ENCODE data around the gene CFAP65.
A peak's percentile ranks its signal among the peaks of the same experiment; 100 is the strongest.

Gene CFAP65

DNA sequence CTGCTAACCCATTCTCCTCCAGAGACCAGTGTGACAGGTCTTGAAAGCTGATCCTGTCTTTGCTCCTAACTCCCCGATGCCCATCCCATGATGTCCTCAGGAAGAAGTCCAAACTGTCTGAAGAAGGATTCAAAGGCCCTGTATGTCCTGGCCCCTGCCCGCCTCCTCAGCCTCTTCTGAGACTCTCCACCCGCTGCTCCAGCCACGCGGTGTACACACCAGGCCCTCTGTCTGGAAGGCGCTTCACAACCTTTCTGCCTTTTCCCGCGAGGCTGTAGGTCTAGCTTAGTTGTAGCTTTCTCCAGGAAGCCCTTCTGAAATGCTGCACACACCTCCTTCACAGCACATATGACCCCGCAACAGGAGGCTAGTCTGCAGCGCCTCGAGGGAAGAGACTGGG, 24.6 kb downstream of the CFAP65 start:
- no peak for DNase-seq (ENCODE audit: low spot score)

DNA sequence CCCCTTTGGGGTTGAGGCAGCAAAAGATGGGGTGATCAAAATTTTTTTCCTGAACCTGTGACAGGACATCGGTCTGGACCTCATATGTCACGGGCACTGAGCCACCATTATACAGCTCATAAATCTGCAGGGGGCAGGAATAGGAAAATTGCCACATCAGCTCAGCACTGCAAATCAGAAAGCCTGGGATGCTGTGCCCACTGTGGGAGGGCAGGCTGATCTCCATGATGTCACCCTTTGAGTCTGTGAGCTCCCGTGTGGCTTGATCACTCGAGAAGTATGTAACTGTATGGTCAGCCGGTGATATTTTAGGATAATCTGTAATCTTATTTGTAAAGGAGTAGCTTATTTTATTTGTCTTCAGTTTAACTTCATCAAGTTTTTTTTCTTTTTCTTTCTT, 30.4 kb downstream of the CFAP65 start:
- DNase-seq (ENCODE audit: low spot score) = no peak

DNA sequence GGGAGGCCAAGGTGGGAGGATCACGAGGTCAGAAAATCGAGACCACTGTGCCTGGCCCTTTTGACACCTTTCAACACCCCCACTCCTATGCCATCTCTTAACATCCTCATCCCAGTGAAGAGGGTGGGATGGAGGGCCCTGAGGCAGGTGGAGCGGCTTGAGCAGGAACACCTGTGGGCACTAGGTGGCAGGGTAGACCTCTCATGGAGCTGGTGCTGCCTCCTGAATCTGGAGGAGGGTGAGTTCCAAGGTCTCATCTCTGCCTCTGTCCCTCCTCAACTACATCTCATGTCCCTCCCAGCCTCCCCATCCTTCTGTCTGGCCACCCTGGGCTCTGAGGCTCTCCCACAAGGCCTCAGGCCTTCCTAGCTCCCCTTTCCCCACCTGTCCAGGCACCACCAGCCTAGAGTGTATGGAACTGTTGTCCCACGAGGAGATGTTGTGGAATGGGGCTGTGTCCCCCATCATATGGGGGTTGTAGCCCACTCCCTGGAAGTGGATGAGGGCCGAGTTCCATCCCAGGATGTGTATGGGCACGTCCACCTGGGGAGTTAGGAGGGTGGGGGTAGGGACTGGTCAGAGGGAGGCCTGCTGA, 31.1 kb downstream of the CFAP65 start:
- DNase-seq (ENCODE audit: low spot score) = peak; percentile 4

DNA sequence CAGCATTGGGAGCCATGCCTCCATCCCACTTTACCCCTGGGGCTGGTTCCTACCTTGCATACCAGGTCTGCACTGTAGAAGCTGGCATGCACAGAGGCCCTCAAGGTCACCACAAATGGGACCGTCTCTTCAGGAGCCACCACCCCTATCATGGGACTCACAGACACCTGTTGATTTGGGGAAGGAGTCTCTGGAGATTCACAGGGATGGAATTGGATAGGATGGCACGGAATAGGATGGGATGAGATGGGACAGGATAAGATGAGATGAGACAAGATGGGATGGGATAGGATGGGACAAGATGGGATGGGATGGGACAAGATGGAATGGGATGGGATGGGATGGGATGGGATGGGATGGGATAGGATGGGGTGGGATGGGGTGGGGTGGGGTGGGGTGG, 32.0 kb downstream of the CFAP65 start:
- DNase-seq (ENCODE audit: low spot score) = no peak

DNA sequence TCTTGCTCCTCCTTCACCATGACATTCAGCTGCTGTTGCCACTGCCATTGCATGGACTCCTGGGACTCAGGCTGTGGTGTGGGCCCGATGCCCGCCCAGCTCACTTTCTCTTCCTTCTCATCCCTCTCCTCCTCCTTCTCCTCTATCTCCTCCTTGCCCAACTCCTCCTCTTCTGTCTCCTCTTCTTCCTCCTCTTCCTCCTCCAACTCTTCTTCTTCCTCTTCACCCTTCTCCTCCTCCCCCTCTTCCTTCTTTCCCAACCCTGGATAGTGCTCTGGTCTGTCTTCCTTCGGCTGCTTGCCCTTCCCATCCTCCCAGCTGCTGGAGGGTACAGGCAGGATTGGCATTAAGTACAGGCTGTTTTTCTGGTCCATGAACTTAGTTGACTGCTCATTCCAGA, 37.3 kb downstream of the CFAP65 start:
- DNase-seq (ENCODE audit: low spot score) = no peak

DNA sequence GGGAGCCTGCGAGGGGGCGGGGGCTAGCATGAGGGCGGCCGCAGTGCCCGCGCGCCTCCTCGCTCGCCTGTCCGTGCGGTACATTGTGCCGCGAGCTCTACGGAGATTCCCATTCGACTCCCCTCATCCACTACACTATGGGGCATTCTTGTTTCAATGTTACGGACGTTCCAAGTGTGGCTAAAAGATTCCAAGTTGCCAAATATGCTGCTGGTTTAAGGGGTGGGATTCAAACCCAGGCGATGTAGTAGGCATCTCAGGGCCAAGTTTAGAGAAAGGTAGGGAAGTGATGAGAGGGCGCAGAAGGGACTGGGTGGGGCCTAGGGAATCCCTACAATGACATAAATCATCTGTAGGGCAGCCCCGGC, 38.1 kb downstream of the CFAP65 start:
- no peak for DNase-seq (ENCODE audit: low spot score)

DNA sequence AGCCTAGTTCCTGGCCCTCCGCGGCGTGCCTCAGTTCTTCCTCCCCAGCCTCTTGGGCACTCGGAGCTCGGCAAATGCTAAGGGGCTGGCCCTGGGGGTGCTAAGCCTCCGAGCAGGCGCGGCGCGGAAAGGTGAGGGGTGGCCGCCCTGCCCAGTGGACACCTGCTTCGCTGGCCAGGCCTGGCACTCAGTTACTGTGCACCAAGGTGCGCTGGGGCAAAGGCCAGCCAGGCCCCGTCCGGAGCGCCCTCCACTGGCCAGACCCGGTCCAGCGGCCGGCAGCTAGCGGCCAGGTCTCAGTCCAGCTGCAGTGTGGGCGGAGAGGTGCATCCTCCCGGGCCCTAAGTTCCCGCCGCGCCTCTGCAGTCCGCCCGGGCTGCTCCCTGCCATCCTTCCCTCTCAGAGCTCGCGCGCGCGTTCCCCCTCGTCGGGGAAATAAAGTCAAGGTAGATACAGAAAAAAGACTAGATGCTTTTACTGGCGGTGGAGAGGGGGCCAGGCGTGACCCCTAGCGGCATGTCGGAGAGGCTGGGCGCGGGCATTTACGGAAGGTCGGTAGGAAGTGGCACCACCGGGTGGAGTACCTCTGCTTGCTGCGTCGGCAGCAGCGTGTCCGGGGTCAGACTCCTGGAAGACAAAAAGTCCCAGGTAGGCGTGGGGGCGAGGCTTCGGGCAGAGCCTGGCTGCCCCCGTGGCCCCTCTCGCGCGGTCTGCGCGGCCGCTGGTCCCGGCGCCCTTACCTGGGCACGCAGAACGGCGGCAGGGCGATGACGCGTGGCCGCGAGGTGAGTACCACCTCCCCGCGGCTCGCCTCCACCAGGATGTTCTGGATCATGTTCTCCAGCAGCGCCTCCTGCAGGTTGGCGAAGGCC, 38.7 kb downstream of the CFAP65 start:
- DNase-seq (ENCODE audit: low spot score) = peak; percentile 20

DNA sequence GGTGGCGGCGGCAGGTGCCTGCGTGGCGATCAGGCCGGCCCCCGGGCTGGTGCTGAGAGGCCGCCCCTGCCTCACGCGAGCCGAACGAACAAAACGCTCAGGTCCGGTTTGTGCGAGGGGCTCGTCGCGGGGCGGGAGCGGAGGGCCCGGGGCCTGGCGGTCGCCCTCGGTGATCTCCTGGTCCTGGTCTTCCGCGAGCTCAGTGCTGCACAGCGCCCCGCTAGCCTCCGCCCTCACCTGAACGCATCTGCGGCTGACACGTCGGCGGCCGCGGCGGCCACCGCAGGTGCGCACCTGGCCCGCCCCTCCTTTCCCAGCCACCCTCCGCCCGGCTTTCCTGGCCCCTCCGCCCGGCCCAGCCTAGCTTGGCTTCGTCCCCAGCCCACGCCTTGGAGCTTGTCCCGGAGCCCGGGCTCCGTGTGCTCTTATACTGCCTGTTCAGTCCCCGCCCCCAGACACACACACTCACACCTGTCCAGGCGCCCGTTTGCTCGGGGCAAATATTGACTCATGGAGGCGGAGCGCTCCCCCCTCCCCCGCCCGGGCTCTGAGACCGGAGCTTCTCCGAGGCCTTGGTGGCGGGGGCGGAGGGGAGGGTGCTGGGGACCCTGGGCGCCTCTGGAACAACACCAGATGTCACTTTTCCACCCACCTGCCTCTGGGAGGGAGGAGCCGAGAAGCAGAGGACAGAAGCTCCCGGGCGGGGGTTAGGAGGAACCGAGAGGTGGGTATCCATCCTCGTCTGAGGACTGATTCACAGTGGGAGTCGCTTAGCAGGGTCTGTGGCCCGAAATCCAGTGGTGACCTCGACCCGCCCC, 39.5 kb downstream of the CFAP65 start:
- DNase-seq (ENCODE audit: low spot score) = peak; percentile 19

DNA sequence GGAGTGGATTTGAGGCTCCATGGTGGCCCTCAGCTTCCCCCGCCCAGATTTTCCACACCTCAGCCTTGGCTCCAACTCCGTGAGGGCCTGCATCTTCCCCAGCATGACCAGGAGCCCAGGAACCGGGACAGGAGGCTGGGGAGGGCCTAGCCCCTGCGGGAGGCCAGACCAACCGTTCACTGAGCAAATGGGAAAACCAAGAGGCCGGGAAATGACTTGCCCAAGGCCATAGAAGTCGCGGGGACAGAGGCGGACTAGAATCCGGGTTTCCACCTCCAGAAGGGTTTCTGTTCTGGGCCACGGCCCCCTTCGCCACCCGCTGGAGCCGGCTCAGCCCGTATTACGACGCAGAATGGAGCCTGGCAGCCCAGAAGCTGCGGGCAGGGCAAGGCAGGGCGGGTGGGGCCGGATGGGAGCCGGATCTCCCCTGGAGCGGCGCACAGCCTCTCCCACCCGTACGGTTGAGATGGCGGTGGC, 40.2 kb downstream of the CFAP65 start:
- no peak for DNase-seq (ENCODE audit: low spot score)

DNA sequence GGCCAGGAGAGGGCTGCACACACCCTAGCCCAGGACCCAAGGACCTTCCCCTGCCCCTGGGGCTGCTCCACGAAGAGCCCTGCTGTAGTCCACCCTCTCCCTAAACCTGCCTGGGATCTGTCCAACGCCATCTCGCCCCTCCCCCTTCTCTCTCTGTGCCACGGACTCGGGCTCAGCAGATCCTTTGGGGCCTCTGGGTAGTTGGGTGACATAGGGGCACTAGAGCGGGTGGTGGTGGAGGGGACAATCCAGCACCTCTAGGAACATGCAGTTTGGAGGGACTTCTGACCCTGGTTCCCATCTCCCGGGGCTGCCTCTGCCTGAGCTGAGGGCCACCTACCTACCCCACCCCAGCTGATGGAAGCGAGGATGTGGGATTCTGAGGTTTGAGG, 40.8 kb downstream of the CFAP65 start:
- DNase-seq (ENCODE audit: low spot score) = no peak

DNA sequence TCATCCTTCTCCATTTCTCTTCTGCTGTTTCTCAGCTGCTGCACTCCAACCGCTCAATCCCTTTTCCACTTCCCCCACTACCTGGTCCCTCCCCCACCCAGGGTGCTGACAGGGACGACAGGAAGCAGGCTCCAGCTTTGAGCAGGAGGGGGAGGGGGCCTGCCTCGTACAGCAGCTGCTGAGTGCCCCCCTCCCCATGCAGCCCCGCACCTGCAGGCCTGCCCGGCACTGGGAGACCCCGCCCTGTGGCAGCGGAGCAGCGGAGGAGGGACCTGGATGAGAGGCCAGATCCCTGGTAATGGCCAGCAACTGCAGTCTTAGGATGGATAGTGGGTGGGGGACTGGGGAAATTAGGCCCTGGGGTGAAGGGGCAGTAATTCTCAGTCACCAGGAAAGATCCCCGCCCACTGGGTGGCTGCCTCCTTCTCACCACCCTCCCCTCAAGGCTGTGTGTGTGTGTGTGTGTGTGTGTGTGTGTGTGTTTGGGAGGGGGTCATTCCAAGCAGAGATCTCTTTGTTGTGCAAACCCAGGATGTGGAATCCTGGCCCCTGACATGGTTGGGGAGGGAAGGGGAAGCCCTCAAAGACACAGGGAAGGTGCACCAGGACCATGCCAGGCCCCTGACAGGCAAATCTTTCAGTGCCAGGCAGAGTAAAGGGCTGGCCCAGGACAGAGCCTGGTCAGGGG, 41.3 kb downstream of the CFAP65 start:
- no peak for DNase-seq (ENCODE audit: low spot score)

DNA sequence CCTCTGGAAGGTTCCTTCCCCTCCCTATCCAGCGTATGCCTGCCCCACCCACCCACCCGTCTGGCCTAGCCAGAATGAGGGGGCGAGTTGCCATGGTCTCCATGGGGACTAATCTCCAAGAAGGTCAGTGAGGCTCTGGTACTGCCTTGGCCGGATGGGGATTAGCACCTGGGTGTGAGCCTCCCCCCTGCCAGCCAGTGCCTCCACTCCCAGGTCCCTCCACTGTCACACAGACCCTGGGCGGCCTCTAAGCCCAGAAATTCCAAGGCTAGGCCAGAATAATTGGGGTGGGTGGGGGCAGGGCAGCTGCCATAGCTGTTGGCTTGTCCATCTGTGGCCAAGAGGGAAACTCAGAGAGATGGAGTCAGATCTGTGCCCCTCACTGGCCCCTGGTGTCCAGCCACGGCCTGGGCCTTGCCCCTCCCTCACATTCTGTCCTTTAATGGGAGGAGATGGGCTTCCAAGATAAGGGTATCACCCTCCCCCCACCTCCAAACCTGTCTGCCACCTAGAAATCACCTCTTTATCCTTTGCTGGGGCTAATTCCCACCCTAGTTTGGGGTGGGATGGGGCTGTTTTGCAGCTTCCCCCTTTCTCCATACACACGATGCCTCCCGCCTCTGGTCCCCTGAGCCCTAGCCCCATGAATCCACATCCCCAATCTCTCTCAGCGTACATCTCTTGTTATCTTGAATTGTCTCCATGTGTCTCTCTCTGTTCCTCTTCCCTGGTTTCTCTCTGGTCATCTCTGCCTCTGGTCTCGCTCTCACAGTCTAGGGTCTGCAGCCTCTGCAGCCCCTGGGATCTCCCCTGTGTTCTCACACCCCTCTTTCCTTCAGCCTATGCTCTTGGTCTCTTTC, 42.1 kb downstream of the CFAP65 start:
- no peak for DNase-seq (ENCODE audit: low spot score)

DNA sequence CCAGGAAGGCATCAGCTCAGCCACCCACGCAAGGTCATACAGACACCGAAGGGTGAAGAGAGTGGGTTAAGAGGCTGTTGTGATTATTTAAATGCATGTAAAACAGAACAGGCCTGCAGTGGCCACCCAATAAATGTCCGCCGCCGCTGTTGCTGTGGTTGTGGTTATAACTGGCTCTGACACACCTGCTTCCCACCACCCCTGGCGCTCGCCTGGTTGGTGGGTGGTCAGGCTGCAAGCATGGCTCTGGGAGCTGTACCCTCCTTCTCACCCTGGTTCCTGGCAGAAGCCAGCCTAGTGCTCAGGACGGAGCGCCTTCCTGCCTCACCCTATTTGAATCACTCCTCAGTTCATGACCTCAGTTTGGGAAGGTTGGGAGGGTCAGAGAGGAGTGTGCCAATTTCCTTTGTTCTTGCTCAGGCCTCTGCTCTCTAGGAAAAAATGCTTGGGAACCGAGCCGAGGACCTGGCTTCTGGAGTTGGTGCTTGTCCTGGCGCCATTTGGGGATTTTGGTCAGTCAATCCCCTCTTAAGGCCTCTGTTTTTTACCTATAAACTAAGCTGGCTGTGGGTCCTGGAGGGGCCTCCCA, 42.8 kb downstream of the CFAP65 start:
- DNase-seq (ENCODE audit: low spot score) = no peak

DNA sequence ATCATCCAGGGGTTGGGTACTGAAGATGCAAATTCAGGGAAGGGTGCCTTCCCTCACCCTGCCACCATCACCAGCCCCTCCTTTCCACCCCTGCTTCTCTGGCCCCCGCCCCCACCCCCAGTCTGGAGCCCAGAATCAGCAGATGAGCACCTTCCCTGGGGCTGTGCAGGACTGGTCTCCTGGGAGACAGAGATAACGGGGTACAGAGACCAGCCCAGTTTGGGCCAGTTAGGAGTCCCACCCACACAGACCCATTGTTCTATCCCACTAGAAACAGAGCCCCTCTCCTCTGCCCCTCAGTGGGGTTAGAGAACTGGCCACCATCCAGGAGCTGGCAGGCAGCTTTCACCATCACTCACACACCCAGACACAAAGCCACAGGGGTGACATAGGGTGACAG, 43.6 kb downstream of the CFAP65 start:
- DNase-seq (ENCODE audit: low spot score) = no peak

DNA sequence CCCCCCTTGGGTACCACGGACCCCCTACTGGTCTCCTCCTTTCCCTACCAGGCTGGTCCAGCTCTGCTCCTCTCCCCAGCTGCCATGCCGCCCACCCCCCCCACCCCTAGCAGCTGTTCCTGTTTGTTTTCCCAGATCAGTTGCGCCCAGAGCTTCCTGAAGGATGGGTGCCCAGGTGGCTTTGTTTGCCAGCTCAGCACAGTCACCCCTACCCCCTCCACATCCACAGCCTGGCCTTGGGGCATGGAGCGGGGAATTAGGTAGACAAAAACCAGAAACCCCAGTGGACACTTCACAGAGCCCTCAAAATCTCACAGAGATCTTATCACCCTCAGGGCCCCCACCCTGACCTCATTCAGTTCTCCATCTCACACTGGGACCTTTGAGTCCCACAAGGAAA, 44.4 kb downstream of the CFAP65 start:
- DNase-seq (ENCODE audit: low spot score) = no peak

DNA sequence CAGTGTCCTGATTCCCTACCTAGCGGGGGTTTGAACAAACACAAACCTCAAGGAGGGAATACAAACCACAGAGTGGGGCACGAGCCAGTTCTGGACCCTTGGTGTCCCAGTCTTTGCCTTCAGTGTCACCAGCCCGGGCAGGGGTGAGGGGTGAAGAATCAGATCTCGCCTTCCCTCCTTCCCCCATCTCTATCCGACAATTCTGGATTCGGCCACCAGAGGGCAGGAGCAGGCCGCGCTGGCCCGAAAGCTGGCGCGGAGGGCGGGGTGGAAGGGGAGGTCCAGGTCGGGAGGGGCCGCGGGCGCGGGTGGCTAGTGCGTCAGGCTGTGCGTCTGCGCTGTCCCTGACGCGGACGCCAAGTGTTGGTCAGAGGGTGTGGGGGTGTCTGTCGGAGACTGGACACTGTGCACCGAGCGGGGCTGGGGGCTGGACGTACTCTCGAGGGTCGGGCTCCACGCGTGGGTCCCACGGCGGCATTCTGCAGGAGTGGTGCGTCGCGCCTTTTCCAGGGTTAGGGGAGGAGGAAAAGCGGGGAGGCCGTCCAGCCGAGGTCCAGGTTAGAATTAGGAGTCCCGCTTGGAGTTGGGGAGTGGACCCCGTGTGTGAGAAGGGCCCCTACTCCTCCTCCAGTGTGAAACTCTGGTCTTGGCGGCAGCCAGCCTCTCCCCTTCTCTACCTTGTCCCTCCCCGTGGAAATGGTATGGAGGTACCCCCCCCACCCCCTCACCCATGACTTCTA, 45.2 kb downstream of the CFAP65 start:
- DNase-seq (ENCODE audit: low spot score) = peak; percentile 76

DNA sequence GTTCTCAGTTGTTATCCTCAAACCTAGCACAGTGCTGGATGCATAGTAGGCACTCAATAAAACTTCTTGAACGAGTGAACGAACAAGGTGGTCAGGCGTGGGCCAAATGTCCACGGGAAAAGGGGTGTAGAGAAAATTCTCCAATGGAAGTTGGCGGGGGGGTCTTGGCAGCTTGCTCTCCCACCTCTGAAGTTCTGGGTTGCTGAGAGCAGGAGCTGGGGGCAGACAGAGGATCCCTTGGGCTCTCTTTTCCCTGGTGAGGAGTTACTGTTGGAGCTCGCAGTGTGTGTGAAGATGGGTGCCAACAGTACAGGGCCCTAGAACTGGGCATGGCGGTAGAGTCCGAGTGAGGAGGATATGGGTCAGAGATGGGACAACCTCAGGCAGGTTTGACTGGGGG, 45.8 kb downstream of the CFAP65 start:
- no peak for DNase-seq (ENCODE audit: low spot score)

DNA sequence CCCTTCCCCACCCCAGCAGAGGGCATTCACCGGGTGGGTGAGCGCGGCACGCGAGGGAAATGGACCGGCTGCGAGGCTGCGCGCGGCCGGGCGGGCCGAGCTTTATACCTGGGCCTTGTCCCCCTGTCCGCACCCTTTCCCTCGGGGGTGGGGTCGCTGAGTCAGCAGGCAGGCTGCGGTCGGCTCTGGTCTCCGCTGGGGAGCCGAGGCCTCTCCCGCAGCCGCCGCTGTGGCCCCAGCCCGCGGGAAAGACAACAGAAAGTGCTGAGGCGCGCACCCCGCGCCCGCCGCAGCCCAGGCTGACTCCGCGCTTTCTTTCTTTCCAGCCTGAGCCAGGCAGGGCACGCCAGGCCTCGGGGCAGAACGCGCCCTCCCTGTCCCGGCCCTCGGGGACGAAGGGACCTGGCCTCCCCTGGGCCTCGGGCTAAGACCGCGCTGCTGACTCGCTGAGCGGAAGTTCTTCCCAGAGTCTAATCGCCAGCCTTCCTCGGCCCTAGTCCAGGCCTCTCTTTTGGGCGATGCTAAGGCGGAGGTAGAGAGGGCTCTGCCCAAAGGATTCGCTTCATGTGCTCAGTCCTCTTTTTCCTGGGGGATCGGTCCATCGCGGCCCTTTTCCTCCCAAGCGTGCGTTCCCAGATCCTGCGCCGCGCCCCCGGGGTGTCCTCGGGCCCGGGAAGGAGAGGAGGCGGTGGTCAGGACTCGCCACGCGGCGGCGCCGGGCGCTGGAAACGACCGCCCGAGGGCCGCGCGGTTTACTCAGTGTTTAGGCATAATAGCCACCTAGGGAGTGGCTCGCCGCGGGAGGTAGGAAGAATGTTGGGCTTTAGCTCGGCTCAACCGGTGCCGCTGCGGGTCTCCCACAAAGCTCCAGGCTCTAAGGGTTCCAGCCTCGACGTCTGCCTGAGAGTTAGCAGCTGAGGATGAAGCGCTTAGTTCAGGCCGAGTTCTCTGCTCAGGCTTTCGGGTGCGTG, 47.7 kb downstream of the CFAP65 start, which contains the start of gene CRYBA2:
TSS of gene CRYBA2 (minus strand) at position 78 of the 971 bp plus-strand sequence. CDS start 246 bp downstream, outside the sequence.
- DNase-seq (ENCODE audit: low spot score) = no peak

Data from CD4-positive, alpha-beta T cell treated with Interleukin-2 at 100 ng/mL for 4 hours (primary cell).